Tracheal epithelial cell (primary cell): Measurements from ENCODE around the gene UTP15. TPM values are rescaled to one million over a fixed set of nuclear protein-coding genes. Genes with fewer than 3 reads are reported as not detected.

ENCODE experiments used
- total RNA-seq: library from RNA; depleted of rRNA; stranded (reverse); fragments of >200 nt; gene quantifications from 2 replicates; pipeline ENCODE4 v1.2.1, GENCODE V29; 2014

Gene UTP15, protein sequence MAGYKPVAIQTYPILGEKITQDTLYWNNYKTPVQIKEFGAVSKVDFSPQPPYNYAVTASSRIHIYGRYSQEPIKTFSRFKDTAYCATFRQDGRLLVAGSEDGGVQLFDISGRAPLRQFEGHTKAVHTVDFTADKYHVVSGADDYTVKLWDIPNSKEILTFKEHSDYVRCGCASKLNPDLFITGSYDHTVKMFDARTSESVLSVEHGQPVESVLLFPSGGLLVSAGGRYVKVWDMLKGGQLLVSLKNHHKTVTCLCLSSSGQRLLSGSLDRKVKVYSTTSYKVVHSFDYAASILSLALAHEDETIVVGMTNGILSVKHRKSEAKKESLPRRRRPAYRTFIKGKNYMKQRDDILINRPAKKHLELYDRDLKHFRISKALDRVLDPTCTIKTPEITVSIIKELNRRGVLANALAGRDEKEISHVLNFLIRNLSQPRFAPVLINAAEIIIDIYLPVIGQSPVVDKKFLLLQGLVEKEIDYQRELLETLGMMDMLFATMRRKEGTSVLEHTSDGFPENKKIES
- total RNA-seq = 23.4 and 33.2 TPM in 2 replicates

DNA sequence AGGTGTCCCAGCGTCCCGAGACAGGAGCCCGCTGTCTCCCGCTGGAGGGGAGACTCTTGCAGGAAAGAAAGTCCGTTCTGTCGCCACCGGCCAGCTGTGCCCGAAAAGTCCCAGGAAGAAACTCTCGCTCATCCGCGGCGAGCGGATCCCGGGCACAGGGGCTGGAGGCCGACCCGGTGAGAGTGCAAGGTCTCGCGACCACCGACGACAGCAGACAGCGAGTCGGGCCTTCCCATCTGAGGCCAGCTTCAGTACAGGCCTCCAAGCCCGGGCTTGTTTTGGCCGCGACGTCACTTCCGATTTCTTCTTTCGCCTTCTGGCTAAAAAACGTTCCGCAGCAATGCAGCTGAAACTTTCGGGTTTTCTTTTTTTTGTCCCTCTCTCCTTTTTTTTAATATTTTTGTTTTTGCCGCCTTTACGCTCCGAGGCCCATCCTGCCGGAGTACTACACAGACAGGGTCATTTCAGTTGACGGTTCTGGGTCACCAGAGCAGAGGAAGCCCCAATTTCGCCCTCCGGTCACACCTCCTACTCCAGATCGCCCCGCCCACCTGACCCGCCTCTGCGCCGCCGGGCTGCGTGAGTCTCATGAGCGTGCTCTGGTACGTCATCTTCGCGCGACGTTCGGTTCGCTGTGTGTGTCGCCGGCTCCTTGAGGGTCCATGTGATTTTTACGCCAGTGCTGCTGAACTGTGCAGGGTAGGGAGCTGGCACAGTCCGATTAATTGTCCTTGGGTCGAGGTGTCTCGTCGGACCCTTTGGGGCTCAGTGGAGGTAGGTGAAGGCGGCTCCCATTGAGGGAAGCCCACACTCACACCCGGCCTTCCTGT, at the start of gene UTP15, which contains the start of gene ANKRA2:
Gene UTP15 (plus strand): TSS at position 605 of the 830 bp plus-strand sequence. CDS start 1,602 bp downstream, outside the sequence.
Gene ANKRA2 (minus strand): TSS at position 501 of the 830 bp plus-strand sequence. CDS start 2,758 bp downstream, outside the sequence.

DNA sequence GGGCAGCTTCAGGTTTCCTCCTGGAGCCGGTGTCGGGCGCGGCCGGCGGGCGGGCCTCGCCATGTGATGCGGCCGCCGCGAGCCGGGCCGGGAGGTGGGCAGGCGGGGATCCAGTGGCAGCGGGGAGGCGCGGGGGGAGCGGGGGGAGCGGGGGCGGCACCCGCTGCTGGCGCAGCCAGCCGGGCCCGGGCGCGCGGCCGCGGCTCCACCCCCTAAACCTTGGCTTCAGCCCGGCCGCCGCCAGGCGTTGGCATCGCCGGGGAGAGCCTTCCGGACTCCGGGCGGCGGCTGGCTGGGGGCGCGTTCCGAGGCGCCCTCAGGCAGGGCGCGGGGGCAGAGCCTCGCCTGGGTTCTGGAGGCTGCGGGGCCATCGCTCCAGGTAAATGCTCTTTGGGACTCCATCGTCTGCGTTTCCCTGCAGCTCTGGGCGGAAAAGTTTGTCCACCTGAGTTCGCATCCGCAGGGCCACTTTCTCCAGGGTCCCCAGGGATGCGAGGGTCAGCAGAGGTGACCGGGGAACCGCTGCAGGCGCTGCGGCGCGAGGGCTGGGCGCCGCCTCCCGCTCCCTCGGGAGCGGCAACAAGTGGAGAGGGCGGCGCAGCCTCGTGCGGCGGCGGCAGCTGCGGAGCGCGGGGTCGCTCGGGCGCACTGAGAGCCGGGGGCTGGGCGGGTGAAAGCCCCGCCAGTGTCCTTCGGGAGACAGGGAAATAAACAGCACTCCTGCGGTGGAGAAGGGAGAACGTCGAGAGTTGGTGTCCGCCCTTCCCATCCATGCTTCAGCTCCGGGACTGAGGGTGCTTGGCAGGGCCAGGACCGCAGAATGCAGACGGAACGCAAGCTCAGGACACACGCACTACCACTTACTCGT, 60.6 kb downstream of the UTP15 start, which contains the start of gene ARHGEF28:
Gene ARHGEF28 (plus strand): TSS at position 253 of the 868 bp plus-strand sequence. CDS start 58,656 bp downstream, outside the sequence.

Other genes with a start within 250 kb of the UTP15 start
- gene FOXD1, start 117.0 kb upstream of the UTP15 start, total RNA-seq = 4.1 and 4.9 TPM in 2 replicates
- gene BTF3, start 67.3 kb upstream of the UTP15 start, total RNA-seq = 225 and 348 TPM in 2 replicates
- gene ANKRA2, start 104 bp upstream of the UTP15 start, total RNA-seq = 8.2 and 35.0 TPM in 2 replicates
- 36.7 and 68.7 TPM in 2 replicates for gene ARHGEF28, start 60.5 kb downstream of the UTP15 start, total RNA-seq